Suprapubic skin (tissue), 4 donors: Measurements from ENCODE around the gene CCM2. TPM values are rescaled to one million over a fixed set of nuclear protein-coding genes. Genes with fewer than 3 reads are reported as not detected.
"Not testable (repeated sequence)": the region's sequence is repeated elsewhere in the genome, so short reads cannot be mapped to it uniquely, and the experiment has no call there.

Experiments
- DNase-seq, 2 donors: peaks; one replicate each; pipeline ENCODE4 v3.0.0-alpha.2; 2019; ENCODE audit warnings: low spot score in 2 of 2
- H3K27ac ChIP-seq: fragments of 200-600 bp; sonication (generic); one replicate; pipeline ENCODE4 v1.5.1; 2019
- H3K27me3 ChIP-seq: fragments of 200-600 bp; sonication (generic); one replicate; pipeline ENCODE4 v1.5.1; 2019
- H3K36me3 ChIP-seq: fragments of 200-600 bp; sonication (generic); one replicate; pipeline ENCODE4 v1.5.1; 2019
- H3K4me1 ChIP-seq: fragments of 200-600 bp; sonication (generic); one replicate; pipeline ENCODE4 v1.5.1; 2019
- H3K4me3 ChIP-seq: fragments of 200-600 bp; sonication (generic); one replicate; pipeline ENCODE4 v1.5.1; 2019; ENCODE audit warnings: mild to moderate bottlenecking
- H3K9me3 ChIP-seq: fragments of 200-600 bp; sonication (generic); one replicate; pipeline ENCODE4 v1.5.1; 2019
- EP300 ChIP-seq: sonication (generic); formaldehyde crosslinking; IDR thresholded peaks from one replicate; pipeline ENCODE4 v1.6.1; 2017; ENCODE audit warnings: antibody characterized with exemption
- POLR2A ChIP-seq, 2 donors: fragments of 450-650 bp; IDR thresholded peaks; one replicate each; pipeline ENCODE4 v1.6.1; 2017; ENCODE audit warnings: antibody characterized with exemption in 2 of 2, mild to moderate bottlenecking in 2 of 2, moderate library complexity in 2 of 2
- POLR2AphosphoS5 ChIP-seq, 3 donors: sonication (generic); formaldehyde crosslinking; IDR thresholded peaks; one replicate each; pipeline ENCODE4 v1.6.1; 2017; ENCODE audit warnings: antibody characterized with exemption in 3 of 3
- WGBS: methylation state at CpG from one replicate; pipeline ENCODE4 v1.1.5; 2018; 5-methylcytosine and 5-hydroxymethylcytosine counted together
- total RNA-seq, 4 donors: library from RNA; depleted of rRNA; stranded (reverse); fragments of >200 nt; gene quantifications; one replicate each; pipeline ENCODE4 v1.1.0, GENCODE V29; 2016
- TF ChIP-seq, protein P1 (sequence below), 2 donors: fragments of 200-600 bp in 1 of 2; fragments of 450-650 bp in 1 of 2; sonication (generic) in 1 of 2; IDR thresholded peaks; one replicate each; pipeline ENCODE4 v1.5.1; 2016 to 2019; ENCODE audit warnings: antibody characterized with exemption in 2 of 2, mild to moderate bottlenecking in 1 of 2, moderate library complexity in 1 of 2

CCM2 gene
- total RNA-seq, 4 donors from 2014 or later, result 34.3 to 42.3 (median 35.9) TPM

DNA sequence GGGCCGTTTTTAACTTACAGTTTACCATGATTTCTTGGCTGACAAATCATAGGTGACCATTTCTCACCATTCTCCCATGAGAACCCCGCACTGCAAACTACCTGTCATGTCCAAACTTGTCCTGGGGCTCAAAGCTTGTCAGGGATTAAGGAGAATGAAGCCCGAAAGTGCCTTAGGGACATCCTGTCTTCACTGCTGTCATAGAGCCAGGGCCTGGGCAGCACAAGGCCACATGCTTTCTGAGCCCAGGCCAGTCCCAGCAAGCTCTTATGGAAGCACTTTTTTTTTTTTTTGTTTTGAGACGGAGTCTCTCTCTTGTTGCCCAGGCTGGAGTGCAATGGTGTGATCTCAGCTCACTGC lies 33.9 kb downstream of the CCM2 start:
- Histone ChIP-seq H3K4me1 (peaks cover 52% of the 10 kb centered on the region), H3K9me3 (no peaks in the 10 kb centered on the region), H3K4me3 (no peak overlapping the region), H3K27ac (peak overlapping the region; percentile 15), H3K27me3 (no peaks in the 10 kb centered on the region), H3K36me3 (peaks cover 4% of the 10 kb centered on the region)
- WGBS, result 48% methylated on average over 4 of the region's 4 CpGs
- no peak for TF ChIP-seq EP300
- TF ChIP-seq POLR2AphosphoS5 (IDR thresholded peaks at IDR 0.05), result no peak
- TF ChIP-seq, protein P1, sequence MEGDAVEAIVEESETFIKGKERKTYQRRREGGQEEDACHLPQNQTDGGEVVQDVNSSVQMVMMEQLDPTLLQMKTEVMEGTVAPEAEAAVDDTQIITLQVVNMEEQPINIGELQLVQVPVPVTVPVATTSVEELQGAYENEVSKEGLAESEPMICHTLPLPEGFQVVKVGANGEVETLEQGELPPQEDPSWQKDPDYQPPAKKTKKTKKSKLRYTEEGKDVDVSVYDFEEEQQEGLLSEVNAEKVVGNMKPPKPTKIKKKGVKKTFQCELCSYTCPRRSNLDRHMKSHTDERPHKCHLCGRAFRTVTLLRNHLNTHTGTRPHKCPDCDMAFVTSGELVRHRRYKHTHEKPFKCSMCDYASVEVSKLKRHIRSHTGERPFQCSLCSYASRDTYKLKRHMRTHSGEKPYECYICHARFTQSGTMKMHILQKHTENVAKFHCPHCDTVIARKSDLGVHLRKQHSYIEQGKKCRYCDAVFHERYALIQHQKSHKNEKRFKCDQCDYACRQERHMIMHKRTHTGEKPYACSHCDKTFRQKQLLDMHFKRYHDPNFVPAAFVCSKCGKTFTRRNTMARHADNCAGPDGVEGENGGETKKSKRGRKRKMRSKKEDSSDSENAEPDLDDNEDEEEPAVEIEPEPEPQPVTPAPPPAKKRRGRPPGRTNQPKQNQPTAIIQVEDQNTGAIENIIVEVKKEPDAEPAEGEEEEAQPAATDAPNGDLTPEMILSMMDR (IDR thresholded peaks at IDR 0.05), result no peak
- no peak for TF ChIP-seq POLR2A (IDR thresholded peaks at IDR 0.05)
- DNase-seq, result no peak

DNA sequence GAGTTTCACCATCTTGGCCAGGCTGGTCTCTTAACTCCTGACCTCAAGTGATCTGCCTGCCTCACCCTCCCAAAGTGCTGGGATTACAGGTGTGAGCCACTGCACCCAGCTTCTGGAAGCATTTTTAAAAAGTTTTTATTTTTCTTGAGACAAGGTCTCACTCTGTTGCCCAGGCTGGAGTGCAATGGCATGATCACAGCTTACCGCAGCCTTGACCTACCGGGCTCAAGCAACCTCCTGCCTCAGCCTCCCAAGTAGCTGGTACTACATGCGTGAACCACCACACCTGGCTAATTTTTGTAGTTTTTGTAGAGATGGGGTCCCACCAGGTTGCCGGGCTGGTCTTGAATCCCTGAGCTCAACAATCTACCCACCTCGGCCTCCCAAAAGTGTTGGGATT lies 34.7 kb downstream of the CCM2 start:
- not testable (repeated sequence) for H3K27me3 ChIP-seq, DNase-seq, H3K36me3 ChIP-seq, H3K4me3 ChIP-seq, H3K9me3 ChIP-seq, H3K27ac ChIP-seq
- peaks cover 56% of the 10 kb centered on the region for H3K4me1 ChIP-seq
- 80% methylated on average over 5 of the region's 5 CpGs for WGBS

DNA sequence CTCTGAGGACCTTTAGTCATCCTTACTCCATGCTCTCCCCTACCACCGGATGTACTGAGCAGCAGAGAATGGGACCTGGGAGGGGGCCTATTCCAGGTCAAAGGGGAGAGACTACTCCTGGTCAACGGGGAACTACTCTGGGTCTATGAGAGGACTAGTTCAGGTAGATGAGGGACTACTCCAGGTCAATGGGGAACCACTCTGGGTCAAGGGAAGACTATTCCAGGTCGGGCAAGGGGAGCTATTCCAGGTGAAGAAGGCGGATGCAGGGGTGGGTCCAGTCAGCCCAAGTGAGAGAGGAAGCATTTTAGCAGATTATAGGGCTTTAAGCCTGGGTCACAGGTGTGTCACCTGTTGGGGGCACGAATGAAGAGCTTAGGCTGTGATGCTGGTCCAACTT lies 35.4 kb downstream of the CCM2 start:
- Histone ChIP-seq H3K27me3 (no peaks in the 10 kb centered on the region), H3K4me1 (peaks cover 56% of the 10 kb centered on the region), H3K9me3 (no peaks in the 10 kb centered on the region), H3K36me3 (peaks cover 9% of the 10 kb centered on the region), H3K27ac (no peak overlapping the region), H3K4me3 (no peak overlapping the region)
- no peak for DNase-seq
- TF ChIP-seq EP300 (no peak), POLR2A (IDR thresholded peaks at IDR 0.05) (no peak), POLR2AphosphoS5 (IDR thresholded peaks at IDR 0.05) (no peak)
- TF ChIP-seq, protein P1 (IDR thresholded peaks at IDR 0.05), result no peak
- WGBS, result 82% methylated on average over 5 of the region's 5 CpGs

DNA sequence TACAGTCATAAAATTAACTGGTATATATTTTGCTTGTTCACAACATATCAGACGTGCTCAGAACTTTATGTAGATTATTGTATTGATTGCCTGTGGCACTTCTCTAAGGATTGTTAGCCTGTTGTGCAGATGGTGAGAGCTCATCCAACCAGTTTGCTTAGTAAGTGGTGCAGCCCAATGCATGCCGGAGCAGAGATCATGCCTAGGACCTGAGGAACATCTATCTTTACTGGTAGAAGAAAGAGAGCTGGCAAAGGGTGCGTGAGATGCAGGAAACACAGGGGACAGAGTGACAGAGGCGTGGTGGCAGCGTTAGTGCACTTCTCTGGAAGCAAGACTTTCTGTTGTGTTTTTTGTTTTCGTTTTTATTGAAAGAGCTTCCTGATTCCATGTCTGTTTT lies 35.9 kb downstream of the CCM2 start:
- Histone ChIP-seq H3K27ac (no peak overlapping the region), H3K4me1 (peaks cover 56% of the 10 kb centered on the region)
- 49% methylated on average over 6 of the region's 6 CpGs for WGBS

DNA sequence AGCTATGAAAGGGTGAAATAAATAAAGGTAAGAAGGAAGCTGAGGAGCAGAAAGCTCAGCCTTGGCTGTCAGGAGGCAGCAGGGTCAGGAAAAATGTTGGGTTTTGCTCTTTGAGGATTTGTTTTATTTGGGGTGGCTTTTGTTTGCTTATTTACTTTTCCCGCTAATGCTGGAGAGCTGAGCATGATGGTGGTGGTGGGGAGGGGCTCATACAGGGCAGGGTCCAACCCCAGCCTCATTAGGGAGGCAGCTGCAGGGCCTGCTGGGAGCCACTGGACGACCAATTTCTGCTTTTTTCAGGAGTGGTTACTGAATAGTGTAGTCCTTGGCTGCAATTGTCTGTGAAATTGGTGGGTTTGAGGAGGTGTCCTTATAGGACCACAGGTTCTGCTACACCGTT lies 36.3 kb downstream of the CCM2 start:
- Histone ChIP-seq H3K4me1 (peaks cover 56% of the 10 kb centered on the region), H3K27ac (no peak overlapping the region), H3K9me3 (no peaks in the 10 kb centered on the region), H3K4me3 (no peak overlapping the region), H3K36me3 (peaks cover 17% of the 10 kb centered on the region), H3K27me3 (no peaks in the 10 kb centered on the region)
- 89% methylated on average over 3 of the region's 3 CpGs for WGBS
- DNase-seq, result no peak
- TF ChIP-seq, protein P1 (IDR thresholded peaks at IDR 0.05), result no peak
- no peak for TF ChIP-seq POLR2AphosphoS5 (IDR thresholded peaks at IDR 0.05)
- no peak for TF ChIP-seq POLR2A (IDR thresholded peaks at IDR 0.05)
- no peak for TF ChIP-seq EP300

More for the DNA sequence above, 35.9 kb downstream of the CCM2 start:
- TF ChIP-seq POLR2AphosphoS5 (IDR thresholded peaks at IDR 0.05) (no peak), POLR2A (IDR thresholded peaks at IDR 0.05) (no peak)
- TF ChIP-seq, protein P1 (IDR thresholded peaks at IDR 0.05), result no peak
- no peak overlapping the region for H3K4me3 ChIP-seq
- H3K9me3 ChIP-seq, result no peaks in the 10 kb centered on the region
- H3K36me3 ChIP-seq, result peaks cover 14% of the 10 kb centered on the region
- no peaks in the 10 kb centered on the region for H3K27me3 ChIP-seq
- DNase-seq, result no peak

DNA sequence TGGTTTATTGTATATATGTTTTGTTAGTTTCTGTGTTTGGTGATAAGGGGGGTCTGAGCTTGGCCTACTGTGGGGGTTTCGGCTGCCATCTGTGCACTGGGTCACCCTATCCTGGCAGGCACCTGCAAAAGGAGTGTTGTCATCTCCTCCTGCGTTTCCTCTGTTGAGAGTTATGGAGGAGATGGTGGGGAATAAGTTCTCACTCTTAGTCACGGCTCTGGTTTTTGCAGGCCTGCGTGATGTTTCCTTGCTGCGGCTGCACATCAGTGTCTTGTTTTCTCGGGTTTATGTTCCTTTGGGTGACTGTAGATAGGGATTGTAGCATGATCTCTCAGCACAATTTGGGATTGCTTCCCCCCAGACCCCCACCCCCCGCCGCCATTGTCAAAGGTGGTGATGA lies 36.8 kb downstream of the CCM2 start:
- TF ChIP-seq POLR2A (IDR thresholded peaks at IDR 0.05), result no peak
- no peak for TF ChIP-seq POLR2AphosphoS5 (IDR thresholded peaks at IDR 0.05)
- no peak for TF ChIP-seq EP300
- Histone ChIP-seq H3K4me3 (no peak overlapping the region), H3K4me1 (peaks cover 55% of the 10 kb centered on the region), H3K27me3 (no peaks in the 10 kb centered on the region), H3K36me3 (peaks cover 21% of the 10 kb centered on the region), H3K27ac (no peak overlapping the region), H3K9me3 (no peaks in the 10 kb centered on the region)
- no peak for DNase-seq
- 86% methylated on average over 8 of the region's 8 CpGs for WGBS
